GM12878 (cell line): ENCODE measurements around the gene MYO3B. TPM values are rescaled to one million over a fixed set of nuclear protein-coding genes. Genes with fewer than 3 reads are reported as not detected.

Experiments used
- ATAC-seq: fragments of 200-7000 bp; cut with Tn5 transposase; 3 replicates; pipeline ENCODE4 v1.9.1; 2020; ENCODE audit warnings: mild to moderate bottlenecking, moderate library complexity
- BruUV-seq: library from RNA; stranded (reverse); fragments of 400-500 nt; replicated peaks from 2 replicates; lab custom pipeline; 2021; lab: Mats Ljungman, UMichigan
- CTCF ChIA-PET: fragments of 300-600 bp; sonication (Branson Sonifier 250); formaldehyde crosslinking; extraction: SDS; loops from one replicate; lab custom pipeline; 2021; ENCODE audit warnings: inconsistent platforms; lab: Yijun Ruan, JAX
- POLR2A ChIA-PET: fragments of 350-600 bp; formaldehyde crosslinking; extraction: SDS; loops from one replicate; lab custom pipeline; 2021; ENCODE audit warnings: inconsistent platforms; lab: Charles Lee
- RAD21 ChIA-PET: fragments of 300-600 bp; sonication (Branson Sonifier 250); formaldehyde crosslinking; loops from one replicate; lab custom pipeline; 2023; ENCODE audit warnings: antibody characterized with exemption; ENCODE audit not compliant: unreplicated experiment; lab: Charles Lee
- SMC1A ChIA-PET: fragments of 300-600 bp; sonication (Branson Sonifier 250); formaldehyde crosslinking; loops from one replicate; lab custom pipeline; 2023; ENCODE audit not compliant: unreplicated experiment, uncharacterized antibody; lab: Charles Lee
- DNase-seq: peaks from one replicate; pipeline ENCODE4 v3.0.0-alpha.2; 2011; ENCODE audit warnings: low read depth, low spot score
- FAIRE-seq: peaks from 3 replicates; lab custom pipeline; 2011; peaks lifted over from hg19 to GRCh38; lab: Jason Lieb, UNC
- H2AFZ ChIP-seq: 2 replicates; pipeline ENCODE4 v1.6.0; 2011; ENCODE audit warnings: low read depth, low read length, control low read depth; ENCODE audit not compliant: control insufficient read depth
- H3K27ac ChIP-seq: 2 replicates; pipeline ENCODE4 v1.5.1; 2011; ENCODE audit warnings: control low read depth; ENCODE audit not compliant: control insufficient read depth, insufficient read depth
- H3K27me3 ChIP-seq, 2 experiments: replicated peaks in 1 of 2; 2 replicates each; pipeline versions ENCODE4 v1.6.0 to v1.6.1; 2011; ENCODE audit warnings: low read length in 1 of 2; ENCODE audit not compliant: control insufficient read depth in 2 of 2, insufficient read depth in 2 of 2
- H3K36me3 ChIP-seq, 2 experiments: 2 replicates each; pipeline ENCODE4 v1.5.1; 2011; ENCODE audit warnings: low read length in 1 of 2; ENCODE audit not compliant: control insufficient read depth in 2 of 2, insufficient read depth in 2 of 2
- H3K4me1 ChIP-seq: 2 replicates; pipeline ENCODE4 v1.6.1; 2011; ENCODE audit warnings: mild to moderate bottlenecking, low read length, moderate library complexity, mixed read lengths; ENCODE audit not compliant: control insufficient read depth, insufficient read depth
- H3K4me2 ChIP-seq: 2 replicates; pipeline ENCODE4 v1.6.0; 2011; ENCODE audit warnings: control low read depth; ENCODE audit not compliant: control insufficient read depth, insufficient read depth
- H3K4me3 ChIP-seq: fragments of 200-600 bp; sonication (generic); 2 replicates; pipeline ENCODE4 v1.5.1; 2016
- H3K79me2 ChIP-seq: 2 replicates; pipeline ENCODE4 v1.6.0; 2011; ENCODE audit warnings: low read length; ENCODE audit not compliant: control insufficient read depth, insufficient read depth
- H3K9ac ChIP-seq: 2 replicates; pipeline ENCODE4 v1.8.0; 2011; ENCODE audit warnings: low read length, control low read depth, mixed read lengths; ENCODE audit not compliant: control insufficient read depth, insufficient read depth
- H3K9me3 ChIP-seq: replicated peaks from 3 replicates; pipeline ENCODE4 v1.5.1; 2011; ENCODE audit warnings: mild to moderate bottlenecking, low read length; ENCODE audit not compliant: control insufficient read depth, insufficient read depth
- H4K20me1 ChIP-seq: 2 replicates; pipeline ENCODE4 v1.6.0; 2011; ENCODE audit not compliant: control insufficient read depth, insufficient read depth
- BMI1 ChIP-seq: fragments of 450-650 bp; IDR thresholded peaks from 2 replicates; pipeline ENCODE4 v1.6.1; 2016; ENCODE audit warnings: mild to moderate bottlenecking, moderate library complexity, borderline replicate concordance
- CEBPZ ChIP-seq: fragments of 150-350 bp; IDR thresholded peaks from 2 replicates; pipeline ENCODE4 v1.6.1; 2016; ENCODE audit warnings: low read depth, low read length
- ELK1 ChIP-seq: IDR thresholded peaks from 2 replicates; pipeline ENCODE4 v1.6.1; 2012; ENCODE audit warnings: low read depth, low read length, improper control_type of control experiment
- ETV6 ChIP-seq, 2 experiments: fragments of 450-650 bp in 1 of 2; IDR thresholded peaks in 1 of 2; conservative IDR thresholded peaks in 1 of 2; 2 replicates each; pipeline ENCODE4 v1.6.1; 2014; ENCODE audit warnings: antibody characterized with exemption in 1 of 2, borderline replicate concordance in 1 of 2, low read depth in 1 of 2, mild to moderate bottlenecking in 1 of 2, moderate library complexity in 1 of 2
- MYB ChIP-seq: fragments of 150-350 bp; IDR thresholded peaks from 2 replicates; pipeline ENCODE4 v1.6.1; 2014; ENCODE audit warnings: mild to moderate bottlenecking, low read depth, low read length, borderline replicate concordance
- SMAD5 ChIP-seq: IDR thresholded peaks from 2 replicates; pipeline ENCODE4 v1.6.1; 2016; ENCODE audit warnings: antibody characterized with exemption, low read depth
- SMARCA5 ChIP-seq: fragments of 450-650 bp; IDR thresholded peaks from 2 replicates; pipeline ENCODE4 v1.6.1; 2017; ENCODE audit warnings: mild to moderate bottlenecking
- SUPT20H ChIP-seq: IDR thresholded peaks from 2 replicates; pipeline ENCODE4 v1.6.1; 2011; ENCODE audit warnings: low read depth, mild to moderate bottlenecking, low read length, moderate library complexity, borderline replicate concordance; ENCODE audit not compliant: control insufficient read depth
- ZBTB4 ChIP-seq: fragments of 450-650 bp; formaldehyde crosslinking; IDR thresholded peaks from 2 replicates; pipeline ENCODE4 v1.4.0; 2022; ENCODE audit warnings: mild to moderate bottlenecking, moderate library complexity
- ZSCAN29 ChIP-seq: fragments of 450-650 bp; IDR thresholded peaks from 2 replicates; pipeline ENCODE4 v1.6.1; 2017; ENCODE audit warnings: mild to moderate bottlenecking, moderate library complexity
- WGBS: methylation state at CpG from one replicate; pipeline ENCODE4 v1.1.6; 2016; ENCODE audit warnings: low lambda C conversion rate; ENCODE audit not compliant: insufficient replicate concordance, insufficient coverage; ENCODE audit errors: missing lambda C conversion rate; 5-methylcytosine and 5-hydroxymethylcytosine counted together
- in situ Hi-C: fragments of 300-500 bp; cut with MboI; formaldehyde crosslinking; loops from 9 replicates; pipeline ENCODE4 v1.14.3; 2018; ENCODE audit warnings: mixed read lengths
- intact Hi-C: fragments of 100-400 bp; cut with micrococcal nuclease; formaldehyde crosslinking; loops from one replicate; pipeline ENCODE4 v1.14.2; 2022; ENCODE audit not compliant: unreplicated experiment
- polyA plus RNA-seq, 11 experiments: library from polyadenylated mRNA; depleted of rRNA in 4 of 11; unstranded in 6 of 11; stranded (reverse) in 5 of 11; fragments of >200 nt; fragmentation: Nextera tagmentation in 4 of 11; fragmentation: Illumina TruSeq in 1 of 11; extraction: Ambion mirVana in 4 of 11; extraction: Trizol in 1 of 11; gene quantifications; 1 replicate in 1 of 11; 2 replicates in 10 of 11; pipeline versions ENCODE4 v1.2.1 to v1.2.3, GENCODE V29; 2011 to 2016; ENCODE audit warnings: inconsistent platforms in 2 of 11, missing spikeins in 2 of 11, low read depth in 1 of 11
- total RNA-seq, 4 experiments: library from RNA; depleted of rRNA in 3 of 4; stranded (reverse); fragments of >200 nt in 3 of 4; fragmentation: Illumina TruSeq in 1 of 4; extraction: Trizol in 1 of 4; gene quantifications; 2 replicates each; pipeline versions ENCODE4 v1.2.1 to v1.2.3, GENCODE V29; 2013 to 2021

MYO3B gene
- total and polyA plus RNA-seq, 10 of the 15 experiments (the other 5 are each of a cell fraction or from before 2014, with no cell fraction given): 1.1 to 7.1 (median 2.1) TPM

DNA sequence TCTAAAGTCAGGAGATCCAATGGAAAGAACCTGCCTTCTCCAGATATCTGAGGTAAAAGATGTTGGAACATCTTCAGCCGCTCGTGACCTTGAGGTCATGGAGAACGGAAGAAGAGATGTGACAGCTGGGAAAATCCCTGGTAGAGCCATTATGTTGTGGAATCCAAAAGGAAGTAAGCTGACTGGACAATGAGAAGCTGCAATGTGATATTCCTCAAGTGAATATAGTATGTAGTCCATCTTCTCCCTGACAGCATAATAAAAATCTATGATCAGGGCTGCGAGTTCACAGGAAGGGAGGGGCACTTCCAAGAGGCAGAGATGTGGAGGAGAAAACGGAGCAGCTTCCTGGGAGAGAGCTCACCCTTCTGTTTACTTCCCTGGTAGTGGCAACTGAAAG is 336.2 kb downstream of the MYO3B start (continued):
- TF ChIP-seq ZBTB4: no peak

- H3K9me3 ChIP-seq: no peaks in the 10 kb centered on the region
- FAIRE-seq: no peak
- no peak overlapping the region for H2AFZ ChIP-seq
- SMC1A ChIA-PET: interaction anchor here (0.7 to 2.9 kb wide), 6 partner anchors 8 to 278 kb away, joined by 3 to 23 read pairs (median 4); no protein-coding TSS in a partner anchor
- H3K4me3 ChIP-seq: no peak overlapping the region
- no peak overlapping the region for H3K9ac ChIP-seq
- no peaks in the 10 kb centered on the region for H3K79me2 ChIP-seq
- POLR2A ChIA-PET: interaction anchor here (1.3 kb wide), 1 partner anchor 8 kb away, joined by 6 read pairs; no protein-coding TSS in a partner anchor
- no peak overlapping the region for H3K27ac ChIP-seq
- no peak overlapping the region for H3K4me2 ChIP-seq
- H4K20me1 ChIP-seq: no peaks in the 10 kb centered on the region
- no peaks in the 10 kb centered on the region for H3K27me3 ChIP-seq
- in situ Hi-C loops (no loop called here), intact Hi-C loops (no loop called here)
- RAD21 ChIA-PET: interaction anchor here (1.8 kb wide), 1 partner anchor 15 kb away, joined by 4 read pairs; no protein-coding TSS in a partner anchor
- DNase-seq: no peak
- 23% methylated on average over 1 of the region's 1 CpG for WGBS
- H3K4me1 ChIP-seq: no peaks in the 10 kb centered on the region
- BruUV-seq: no TSS peak
- ATAC-seq: no peak
- CTCF ChIA-PET: interaction anchor here (1.1 to 1.2 kb wide), 3 partner anchors 9 to 12 kb away, joined by 3 to 7 read pairs (median 4); no protein-coding TSS in a partner anchor
- no peaks in the 10 kb centered on the region; a peak in 1 of 4 replicates for H3K36me3 ChIP-seq
- TF ChIP-seq SMARCA5: no peak
- TF ChIP-seq CEBPZ: no peak
- no peak for TF ChIP-seq SMAD5
- TF ChIP-seq ETV6 (conservative IDR thresholded peaks at IDR 0.05 in 1 of 2, IDR thresholded peaks at IDR 0.05 in 1 of 2; ENCODE audit: borderline replicate concordance in 1 of 2, low read depth in 1 of 2): no peak
- TF ChIP-seq ELK1: no peak
- no peak for TF ChIP-seq ZSCAN29
- no peak for TF ChIP-seq MYB
- TF ChIP-seq BMI1: no peak
- TF ChIP-seq SUPT20H: no peak
Observed at GRCh38 chr2:170517538-170517937, 339.6 kb downstream of the MYO3B start.
